GM18511 (cell line): ENCODE measurements around the gene PTCH2.
"Not testable (repeated sequence)": the region's sequence is repeated elsewhere in the genome, so short reads cannot be mapped to it uniquely, and the experiment has no call there.

Source experiments
- ATAC-seq: cut with Tn5 transposase; IDR thresholded peaks from one replicate; pipeline ENCODE4 v1.9.1; 2021; ENCODE audit warnings: mild to moderate bottlenecking, moderate library complexity; ENCODE audit not compliant: unreplicated experiment

The PTCH2 gene

GRCh38 chr1:44820328-44821239, 22.5 kb downstream of the PTCH2 start:
- ATAC-seq, result no peak

- ATAC-seq, result peak; percentile 89
Observed at GRCh38 chr1:44819608-44820327, 23.3 kb downstream of the PTCH2 start.

GRCh38 chr1:44819196-44819607, 23.9 kb downstream of the PTCH2 start:
- no peak for ATAC-seq

- no peak for ATAC-seq
Observed at GRCh38 chr1:44817771-44818495, 25.1 kb downstream of the PTCH2 start.

- no peak for ATAC-seq
Observed at GRCh38 chr1:44817307-44817706, 25.7 kb downstream of the PTCH2 start.

- ATAC-seq, result not testable (repeated sequence)
Observed at GRCh38 chr1:44815926-44816325, 27.1 kb downstream of the PTCH2 start.

- no peak for ATAC-seq
Observed at GRCh38 chr1:44812822-44813543, 30.1 kb downstream of the PTCH2 start.

GRCh38 chr1:44811234-44811633, 31.8 kb downstream of the PTCH2 start:
- ATAC-seq, result no peak

GRCh38 chr1:44810762-44811105, 32.3 kb downstream of the PTCH2 start:
- ATAC-seq, result not testable (repeated sequence)

- ATAC-seq, result no peak
Observed at GRCh38 chr1:44810101-44810761, 32.8 kb downstream of the PTCH2 start.

- peak; percentile 59 for ATAC-seq
Observed at GRCh38 chr1:44808938-44809917, 33.8 kb downstream of the PTCH2 start.

GRCh38 chr1:44808063-44808937, 34.8 kb downstream of the PTCH2 start, which contains the start of gene BTBD19:
Gene BTBD19, plus strand, starts transcription at chr1:44808523. Its CDS starts 298 bp downstream, at chr1:44808821.
- peak; percentile 37 for ATAC-seq

- ATAC-seq, result peak; percentile 49
Observed at GRCh38 chr1:44807364-44808062, 35.5 kb downstream of the PTCH2 start.

GRCh38 chr1:44806704-44807363, 36.2 kb downstream of the PTCH2 start, which contains the start of gene DYNLT4:
Gene DYNLT4, minus strand, starts transcription at chr1:44807351. Its CDS starts 683 bp downstream, at chr1:44806668.
- ATAC-seq, result no peak

- ATAC-seq, result no peak
Observed at GRCh38 chr1:44806025-44806703, 36.9 kb downstream of the PTCH2 start.
